PC-9 (cell line): Measurements from ENCODE around the gene P2RY8. TPM values are rescaled to one million over a fixed set of nuclear protein-coding genes. Genes with fewer than 3 reads are reported as not detected.

Source experiments
- BruUV-seq: library from RNA; stranded (reverse); fragments of 400-500 nt; replicated peaks from 2 replicates; lab custom pipeline; 2021; lab: Mats Ljungman, UMichigan
- CTCF ChIA-PET: fragments of 300-600 bp; sonication (Branson Sonifier 250); formaldehyde crosslinking; loops from one replicate; lab custom pipeline; 2022; ENCODE audit warnings: antibody characterized with exemption; lab: Charles Lee
- POLR2A ChIA-PET: fragments of 300-600 bp; sonication (Branson Sonifier 250); formaldehyde crosslinking; loops from one replicate; lab custom pipeline; 2022; ENCODE audit warnings: antibody characterized with exemption; ENCODE audit not compliant: unreplicated experiment; lab: Charles Lee
- DNase-seq, 2 experiments: peaks; one replicate each; pipeline versions ENCODE4 v3.0.0 to v3.0.0-alpha.2; 2015 to 2022; ENCODE audit warnings: mixed read lengths in 1 of 2
- H2AFZ ChIP-seq: fragments of 200-600 bp; sonication (generic); 2 replicates; pipeline ENCODE4 v1.8.1; 2017; ENCODE audit warnings: antibody characterized with exemption
- H3F3A ChIP-seq: fragments of 200-600 bp; sonication (generic); 2 replicates; pipeline ENCODE4 v1.8.1; 2017; ENCODE audit warnings: antibody characterized with exemption, mild to moderate bottlenecking, low read depth; ENCODE audit not compliant: insufficient read depth
- H3K27ac ChIP-seq: fragments of 200-600 bp; sonication (generic); 2 replicates; pipeline ENCODE4 v1.6.1; 2016; ENCODE audit warnings: mixed run types
- H3K27me3 ChIP-seq: fragments of 200-600 bp; sonication (generic); 2 replicates; pipeline ENCODE4 v1.6.1; 2016; ENCODE audit warnings: low read depth, mixed run types; ENCODE audit not compliant: insufficient read depth
- H3K36me3 ChIP-seq: fragments of 200-600 bp; sonication (generic); 2 replicates; pipeline ENCODE4 v1.6.1; 2016; ENCODE audit warnings: low read depth, mixed run types
- H3K4me1 ChIP-seq: fragments of 200-600 bp; sonication (generic); replicated peaks from 2 replicates; pipeline ENCODE4 v1.6.1; 2016; ENCODE audit warnings: mixed run types; ENCODE audit not compliant: insufficient read depth
- H3K4me2 ChIP-seq: fragments of 200-600 bp; sonication (generic); 2 replicates; pipeline ENCODE4 v1.6.1; 2017; ENCODE audit warnings: mixed run types
- H3K4me3 ChIP-seq: fragments of 200-600 bp; sonication (generic); 2 replicates; pipeline ENCODE4 v1.6.1; 2016; ENCODE audit warnings: mixed run types
- H3K79me2 ChIP-seq: fragments of 200-600 bp; sonication (generic); 2 replicates; pipeline ENCODE4 v1.6.1; 2017; ENCODE audit warnings: low read depth, mixed run types
- H3K9me2 ChIP-seq: fragments of 200-600 bp; sonication (generic); 2 replicates; pipeline ENCODE4 v1.8.1; 2017; ENCODE audit warnings: mild to moderate bottlenecking; ENCODE audit not compliant: insufficient read depth
- H3K9me3 ChIP-seq: fragments of 200-600 bp; sonication (generic); 2 replicates; pipeline ENCODE4 v1.8.1; 2016; ENCODE audit warnings: low read depth; ENCODE audit not compliant: insufficient read depth
- H4K20me1 ChIP-seq: fragments of 200-600 bp; sonication (generic); 2 replicates; pipeline ENCODE4 v1.8.1; 2017; ENCODE audit not compliant: insufficient read depth
- CTCF ChIP-seq: fragments of 200-600 bp; sonication (generic); conservative IDR thresholded peaks from 2 replicates; pipeline ENCODE4 v1.6.1; 2017; ENCODE audit warnings: mixed run types, antibody characterized with exemption, mild to moderate bottlenecking, moderate library complexity
- EZH2 ChIP-seq: fragments of 200-600 bp; sonication (generic); IDR thresholded peaks from 2 replicates; pipeline ENCODE4 v1.8.0; 2017; ENCODE audit warnings: antibody characterized with exemption, low read depth
- intact Hi-C: fragments of 100-400 bp; cut with micrococcal nuclease; formaldehyde crosslinking; loops from one replicate; pipeline ENCODE4 v1.10.0; 2022; ENCODE audit not compliant: unreplicated experiment
- total RNA-seq: library from RNA; stranded (reverse); gene quantifications from 2 replicates; pipeline ENCODE4 v1.2.3, GENCODE V29; 2021

P2RY8 gene
- total RNA-seq, 1 experiment from 2014 or later: not detected

- TF ChIP-seq EZH2 (no peak), CTCF (no peak)
- POLR2A ChIA-PET: no interaction called here
- Histone ChIP-seq H3K4me3 (no peak overlapping the region), H3K4me1 (no peaks in the 10 kb centered on the region), H3K9me3 (no peaks in the 10 kb centered on the region), H3K27ac (no peak overlapping the region), H3K27me3 (peaks cover 41% of the 10 kb centered on the region), H3K36me3 (no peaks in the 10 kb centered on the region), H4K20me1 (no peaks in the 10 kb centered on the region), H3K79me2 (no peaks in the 10 kb centered on the region), H3F3A (no peaks in the 10 kb centered on the region), H2AFZ (no peak overlapping the region), H3K9me2 (no peaks in the 10 kb centered on the region), H3K4me2 (no peak overlapping the region)
- CTCF ChIA-PET: no interaction called here
- no peak for DNase-seq
- no TSS peak for BruUV-seq
- intact Hi-C loops: no loop called here
These were observed 74.9 kb downstream of the P2RY8 start for GRCh38 chrX:1462110-1462509.

GRCh38 chrX:1455948-1456280, 81.1 kb downstream of the P2RY8 start:
- H4K20me1 ChIP-seq: no peaks in the 10 kb centered on the region
- no peak overlapping the region for H3K4me2 ChIP-seq
- intact Hi-C loops: loop anchor here (10.0 kb wide), 2 partner anchors 1149 to 1239 kb away; partner anchors contain the start of gene CD99
- H3K9me2 ChIP-seq: no peaks in the 10 kb centered on the region
- no peaks in the 10 kb centered on the region for H3K9me3 ChIP-seq
- peaks cover 20% of the 10 kb centered on the region for H3K27me3 ChIP-seq
- H3K27ac ChIP-seq: no peak overlapping the region
- ChIA-PET POLR2A (no interaction called here), CTCF (no interaction called here)
- H2AFZ ChIP-seq: no peak overlapping the region
- H3F3A ChIP-seq: no peaks in the 10 kb centered on the region
- peaks cover 16% of the 10 kb centered on the region for H3K79me2 ChIP-seq
- H3K4me3 ChIP-seq: no peak overlapping the region
- H3K4me1 ChIP-seq: no peaks in the 10 kb centered on the region
- TF ChIP-seq EZH2 (no peak), CTCF (no peak)
- no peaks in the 10 kb centered on the region for H3K36me3 ChIP-seq
- no peak for DNase-seq
- no TSS peak for BruUV-seq

- H2AFZ ChIP-seq: no peak overlapping the region
- H3K4me1 ChIP-seq: no peaks in the 10 kb centered on the region
- peaks cover 20% of the 10 kb centered on the region for H3K27me3 ChIP-seq
- BruUV-seq: no TSS peak
- no peak overlapping the region for H3K27ac ChIP-seq
- peak; percentile 53 to 73 for DNase-seq
- H3K9me3 ChIP-seq: no peaks in the 10 kb centered on the region
- CTCF ChIA-PET: no interaction called here
- peaks cover 33% of the 10 kb centered on the region for H3K79me2 ChIP-seq
- no peaks in the 10 kb centered on the region for H3K36me3 ChIP-seq
- TF ChIP-seq EZH2 (no peak), CTCF (peak; percentile 92)
- H3K4me2 ChIP-seq: peak overlapping the region; percentile 28; the same call in 1 of the 2 replicates
- H3K9me2 ChIP-seq: no peaks in the 10 kb centered on the region
- no peak overlapping the region for H3K4me3 ChIP-seq
- no peaks in the 10 kb centered on the region for H4K20me1 ChIP-seq
- intact Hi-C loops: loop anchor here (2.0 to 10.0 kb wide), 5 partner anchors 138 to 1241 kb away; partner anchors contain the start of genes AKAP17A and CD99
- POLR2A ChIA-PET: no interaction called here
- no peaks in the 10 kb centered on the region for H3F3A ChIP-seq
These were observed 82.8 kb downstream of the P2RY8 start for GRCh38 chrX:1453951-1454785.
